Sigmoid colon (tissue), 7 donors: Measurements from ENCODE around the gene KCNH5. TPM values are rescaled to one million over a fixed set of nuclear protein-coding genes. Genes with fewer than 3 reads are reported as not detected.

Experiments
- DNase-seq: peaks from one replicate; pipeline ENCODE4 v3.0.0-alpha.2; 2019
- H3K27ac ChIP-seq, 4 donors: fragments of 200-600 bp; sonication (generic); one replicate each; pipeline ENCODE4 v1.5.1; 2016 to 2019; ENCODE audit warnings: mild to moderate bottlenecking in 1 of 4
- H3K27me3 ChIP-seq, 3 donors: fragments of 200-600 bp; sonication (generic); one replicate each; pipeline ENCODE4 v1.5.1; 2019; ENCODE audit warnings: mild to moderate bottlenecking in 1 of 3
- H3K36me3 ChIP-seq, 4 donors: fragments of 200-600 bp; sonication (generic); one replicate each; pipeline ENCODE4 v1.5.1; 2016 to 2019
- H3K4me1 ChIP-seq, 4 donors: fragments of 200-600 bp; sonication (generic); one replicate each; pipeline ENCODE4 v1.5.1; 2017 to 2019
- H3K4me3 ChIP-seq, 4 donors: fragments of 200-600 bp; sonication (generic); one replicate each; pipeline ENCODE4 v1.5.1; 2017 to 2019; ENCODE audit warnings: mild to moderate bottlenecking in 2 of 4, moderate library complexity in 1 of 4
- H3K9me3 ChIP-seq, 4 donors: fragments of 200-600 bp in 3 of 4; sonication (generic) in 3 of 4; one replicate each; pipeline versions ENCODE4 v1.5.1 to v1.6.1; 2013 to 2019
- EP300 ChIP-seq, 4 donors: sonication (generic); formaldehyde crosslinking; IDR thresholded peaks; one replicate each; pipeline ENCODE4 v1.6.1; 2017; ENCODE audit warnings: antibody characterized with exemption in 4 of 4
- POLR2A ChIP-seq, 2 donors: fragments of 450-650 bp; IDR thresholded peaks; one replicate each; pipeline ENCODE4 v1.6.1; 2016; ENCODE audit warnings: antibody characterized with exemption in 2 of 2, mild to moderate bottlenecking in 2 of 2, moderate library complexity in 2 of 2
- POLR2AphosphoS5 ChIP-seq, 4 donors: sonication (generic); formaldehyde crosslinking; IDR thresholded peaks; one replicate each; pipeline ENCODE4 v1.6.1; 2017; ENCODE audit warnings: antibody characterized with exemption in 4 of 4
- WGBS, 2 donors: extraction: QIAGEN DNeasy Blood & Tissue Kit; methylation state at CpG; one replicate each; pipeline ENCODE4 v1.1.7; 2013; 5-methylcytosine and 5-hydroxymethylcytosine counted together
- intact Hi-C: fragments of 100-400 bp; cut with DNase I; formaldehyde crosslinking; loops from one replicate; pipeline ENCODE4 v1.15.1; 2023
- polyA plus RNA-seq, 3 donors: library from polyadenylated mRNA; stranded (reverse); fragments of 200-250 nt; gene quantifications; one replicate each; pipeline ENCODE4 v1.2.3, GENCODE V29; 2013
- total RNA-seq, 4 donors: library from RNA; depleted of rRNA; stranded (reverse); fragments of >200 nt; gene quantifications; one replicate each; pipeline ENCODE4 v1.1.0, GENCODE V29; 2016
- TF ChIP-seq, protein P1 (sequence below), 4 experiments: fragments of 450-650 bp in 3 of 4; fragments of 200-600 bp in 1 of 4; IDR thresholded peaks; one replicate each; pipeline ENCODE4 v1.5.1; 2016 to 2019; ENCODE audit warnings: antibody characterized with exemption in 4 of 4, mild to moderate bottlenecking in 3 of 4, moderate library complexity in 2 of 4
- donor health status: healthy with polysubstance abuse.
- donor health status: Bipolar disorder and iron deficiency.
- donor health status: healthy.

KCNH5 gene
- total and polyA plus RNA-seq, 7 donors: 0.09 to 0.36 (median 0.27) TPM; not detected in 2

DNA sequence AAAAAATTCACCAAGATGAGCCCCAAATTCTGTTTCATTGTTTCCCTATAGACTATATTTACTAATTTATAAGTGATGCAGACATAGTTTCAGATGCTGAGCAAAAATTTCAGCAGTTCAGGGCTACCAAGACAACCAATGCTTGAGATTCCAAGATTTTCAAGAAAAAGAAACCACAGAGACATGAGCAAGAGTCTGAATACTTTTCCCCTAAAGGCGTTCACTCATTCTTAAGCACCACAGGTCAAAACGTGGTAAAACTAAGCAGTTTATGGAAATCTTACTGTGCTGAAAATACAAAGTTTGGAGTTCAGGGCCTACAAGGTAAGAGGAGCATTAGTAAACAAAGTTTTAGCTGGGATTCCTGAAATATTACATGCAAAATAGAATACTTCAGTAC lies 221.2 kb downstream of the KCNH5 start:
- DNase-seq: no peak
- no peaks in the 10 kb centered on the region for H3K27me3 ChIP-seq
- no peak overlapping the region for H3K27ac ChIP-seq
- WGBS, 2 donors: 66 to 78% methylated on average over 2 of the region's 2 CpGs
- TF ChIP-seq, protein P1, sequence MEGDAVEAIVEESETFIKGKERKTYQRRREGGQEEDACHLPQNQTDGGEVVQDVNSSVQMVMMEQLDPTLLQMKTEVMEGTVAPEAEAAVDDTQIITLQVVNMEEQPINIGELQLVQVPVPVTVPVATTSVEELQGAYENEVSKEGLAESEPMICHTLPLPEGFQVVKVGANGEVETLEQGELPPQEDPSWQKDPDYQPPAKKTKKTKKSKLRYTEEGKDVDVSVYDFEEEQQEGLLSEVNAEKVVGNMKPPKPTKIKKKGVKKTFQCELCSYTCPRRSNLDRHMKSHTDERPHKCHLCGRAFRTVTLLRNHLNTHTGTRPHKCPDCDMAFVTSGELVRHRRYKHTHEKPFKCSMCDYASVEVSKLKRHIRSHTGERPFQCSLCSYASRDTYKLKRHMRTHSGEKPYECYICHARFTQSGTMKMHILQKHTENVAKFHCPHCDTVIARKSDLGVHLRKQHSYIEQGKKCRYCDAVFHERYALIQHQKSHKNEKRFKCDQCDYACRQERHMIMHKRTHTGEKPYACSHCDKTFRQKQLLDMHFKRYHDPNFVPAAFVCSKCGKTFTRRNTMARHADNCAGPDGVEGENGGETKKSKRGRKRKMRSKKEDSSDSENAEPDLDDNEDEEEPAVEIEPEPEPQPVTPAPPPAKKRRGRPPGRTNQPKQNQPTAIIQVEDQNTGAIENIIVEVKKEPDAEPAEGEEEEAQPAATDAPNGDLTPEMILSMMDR (IDR thresholded peaks at IDR 0.05): no peak
- TF ChIP-seq EP300 (IDR thresholded peaks at IDR 0.05) (no peak), POLR2A (IDR thresholded peaks at IDR 0.05) (no peak), POLR2AphosphoS5 (IDR thresholded peaks at IDR 0.05) (no peak)
- no peaks in the 10 kb centered on the region for H3K9me3 ChIP-seq
- intact Hi-C loops: no loop called here
- no peaks in the 10 kb centered on the region for H3K36me3 ChIP-seq
- H3K4me3 ChIP-seq: no peak overlapping the region
- H3K4me1 ChIP-seq: no peaks in the 10 kb centered on the region

DNA sequence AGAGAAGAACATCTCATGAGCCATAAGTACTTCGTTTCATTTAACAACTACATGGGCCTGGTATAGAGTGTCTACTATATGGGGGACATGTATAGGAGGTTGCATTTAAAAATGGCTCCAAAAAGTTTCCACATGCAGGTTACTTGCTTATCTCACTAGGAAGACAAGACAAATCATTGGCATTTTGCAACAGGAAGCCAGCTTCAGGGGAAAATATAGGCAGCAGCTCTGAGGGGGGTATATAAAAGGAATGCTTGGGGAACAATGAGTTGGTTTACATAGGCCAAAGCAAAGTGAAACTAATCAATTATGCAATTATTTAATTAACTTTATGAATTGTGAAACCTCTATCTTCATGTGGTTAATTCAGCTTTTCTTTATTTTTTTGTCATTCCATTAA lies 225.3 kb downstream of the KCNH5 start:
- Histone ChIP-seq H3K9me3 (no peaks in the 10 kb centered on the region), H3K27ac (no peak overlapping the region), H3K27me3 (no peaks in the 10 kb centered on the region), H3K4me3 (no peak overlapping the region), H3K36me3 (no peaks in the 10 kb centered on the region), H3K4me1 (no peaks in the 10 kb centered on the region)
- intact Hi-C loops: no loop called here
- no peak for DNase-seq
- no peak for TF ChIP-seq POLR2A (IDR thresholded peaks at IDR 0.05)
- TF ChIP-seq POLR2AphosphoS5 (IDR thresholded peaks at IDR 0.05): no peak
- TF ChIP-seq, protein P1 (IDR thresholded peaks at IDR 0.05): no peak
- no peak for TF ChIP-seq EP300 (IDR thresholded peaks at IDR 0.05)
- WGBS, 2 donors: 29 to 73% methylated on average over 1 of the region's 1 CpG

DNA sequence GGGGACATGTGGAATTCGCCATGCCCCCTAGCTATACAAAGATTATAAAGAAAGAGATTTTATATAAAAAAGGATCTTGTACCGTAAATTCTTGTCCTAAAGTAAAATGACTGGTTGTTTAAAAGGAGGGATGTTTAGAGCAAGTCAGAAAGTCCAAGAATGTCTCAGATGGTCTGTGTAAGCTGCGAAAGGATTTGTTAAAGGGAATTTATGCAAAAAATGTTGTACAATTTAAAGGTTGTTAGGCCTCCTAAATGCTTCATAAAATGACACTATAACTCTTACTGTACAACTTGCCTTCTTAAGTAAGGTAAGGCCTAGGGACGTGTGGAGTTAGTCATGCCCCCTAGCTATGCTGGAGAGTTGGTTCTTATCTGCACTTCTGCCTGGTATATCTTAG lies 237.6 kb downstream of the KCNH5 start:
- Histone ChIP-seq H3K27ac (no peak overlapping the region), H3K27me3 (no peaks in the 10 kb centered on the region), H3K4me1 (no peaks in the 10 kb centered on the region), H3K36me3 (no peaks in the 10 kb centered on the region), H3K9me3 (peaks cover 0 to 3% (median 1%) of the 10 kb centered on the region in 4 donors), H3K4me3 (no peak overlapping the region)
- TF ChIP-seq POLR2AphosphoS5 (IDR thresholded peaks at IDR 0.05): no peak
- TF ChIP-seq EP300 (IDR thresholded peaks at IDR 0.05): no peak
- 67 to 75% methylated on average over 4 of the region's 4 CpGs for WGBS, 2 donors
- intact Hi-C loops: no loop called here
- no peak for DNase-seq

GRCh38 chr14:62800577-62800976 lies 244.7 kb downstream of the KCNH5 start:
- DNase-seq: no peak
- Histone ChIP-seq H3K4me1 (no peaks in the 10 kb centered on the region), H3K36me3 (no peaks in the 10 kb centered on the region), H3K9me3 (peaks cover 0 to 3% (median 1%) of the 10 kb centered on the region in 4 donors), H3K4me3 (no peak overlapping the region), H3K27ac (no peak overlapping the region), H3K27me3 (no peaks in the 10 kb centered on the region)
- no peak for TF ChIP-seq POLR2A (IDR thresholded peaks at IDR 0.05)
- TF ChIP-seq POLR2AphosphoS5 (IDR thresholded peaks at IDR 0.05): no peak
- 8 to 52% methylated on average over 3 of the region's 3 CpGs for WGBS, 2 donors
- intact Hi-C loops: no loop called here

- H3K9me3 ChIP-seq: peaks cover 0 to under 1% (median 0%) of the 10 kb centered on the region in 4 donors
- WGBS, 2 donors: 90% methylated on average over 3 of the region's 3 CpGs
- intact Hi-C loops: no loop called here
Measured at GRCh38 chr14:62796431-62796830, 248.8 kb downstream of the KCNH5 start.

More at GRCh38 chr14:62796431-62796830, 248.8 kb downstream of the KCNH5 start:
- no peaks in the 10 kb centered on the region for H3K4me1 ChIP-seq
- H3K36me3 ChIP-seq: no peaks in the 10 kb centered on the region
- DNase-seq: no peak
- TF ChIP-seq, protein P1 (IDR thresholded peaks at IDR 0.05): no peak
- TF ChIP-seq POLR2AphosphoS5 (IDR thresholded peaks at IDR 0.05) (no peak), POLR2A (IDR thresholded peaks at IDR 0.05) (no peak), EP300 (IDR thresholded peaks at IDR 0.05) (no peak)
- no peak overlapping the region for H3K27ac ChIP-seq
- H3K27me3 ChIP-seq: no peaks in the 10 kb centered on the region
- H3K4me3 ChIP-seq: no peak overlapping the region
